Upper lobe of right lung (tissue), 1 donor: ENCODE measurements around the gene MRPL37. TPM values are rescaled to one million over a fixed set of nuclear protein-coding genes. Genes with fewer than 3 reads are reported as not detected.
"Not testable (repeated sequence)": the region's sequence is repeated elsewhere in the genome, so short reads cannot be mapped to it uniquely, and the experiment has no call there.

Experiments
- ATAC-seq: fragments of 200-7000 bp; cut with Tn5 transposase; one replicate; pipeline ENCODE4 v1.9.1; 2020; ENCODE audit warnings: mild to moderate bottlenecking, moderate library complexity
- DNase-seq: peaks from one replicate; pipeline ENCODE4 v3.0.0-alpha.2; 2020
- H3K27ac ChIP-seq: fragments of 200-600 bp; one replicate; pipeline ENCODE4 v1.8.0; 2022
- H3K27me3 ChIP-seq: fragments of 200-600 bp; one replicate; pipeline ENCODE4 v1.8.0; 2022; ENCODE audit warnings: mild to moderate bottlenecking
- H3K36me3 ChIP-seq: fragments of 200-600 bp; one replicate; pipeline ENCODE4 v1.8.0; 2022
- H3K4me1 ChIP-seq: fragments of 200-600 bp; one replicate; pipeline ENCODE4 v1.8.0; 2022
- H3K4me3 ChIP-seq: fragments of 200-600 bp; one replicate; pipeline ENCODE4 v1.8.0; 2022; ENCODE audit warnings: mild to moderate bottlenecking
- H3K9me3 ChIP-seq: fragments of 200-600 bp; one replicate; pipeline ENCODE4 v1.8.0; 2022
- intact Hi-C: fragments of 100-400 bp; cut with DNase I; formaldehyde crosslinking; loops from one replicate; pipeline ENCODE4 v1.11.0; 2022
- total RNA-seq: library from RNA; stranded (reverse); fragmentation: NEBNext Ultra II Directional; extraction: Animal tissue kit (Norgen Biotek cat#: 25700); gene quantifications from one replicate; pipeline ENCODE4 v1.2.1, GENCODE V29; 2021
- TF ChIP-seq, protein P1 (sequence below): fragments of 200-600 bp; IDR thresholded peaks from one replicate; pipeline ENCODE4 v1.8.0; 2022; ENCODE audit warnings: antibody characterized with exemption
- donor health status: DM: no; HTN: yes; CAD: no; lungs with severe emphysema.

MRPL37 gene
- total RNA-seq, 1 donor from 2014 or later, result 41.9 TPM

DNA sequence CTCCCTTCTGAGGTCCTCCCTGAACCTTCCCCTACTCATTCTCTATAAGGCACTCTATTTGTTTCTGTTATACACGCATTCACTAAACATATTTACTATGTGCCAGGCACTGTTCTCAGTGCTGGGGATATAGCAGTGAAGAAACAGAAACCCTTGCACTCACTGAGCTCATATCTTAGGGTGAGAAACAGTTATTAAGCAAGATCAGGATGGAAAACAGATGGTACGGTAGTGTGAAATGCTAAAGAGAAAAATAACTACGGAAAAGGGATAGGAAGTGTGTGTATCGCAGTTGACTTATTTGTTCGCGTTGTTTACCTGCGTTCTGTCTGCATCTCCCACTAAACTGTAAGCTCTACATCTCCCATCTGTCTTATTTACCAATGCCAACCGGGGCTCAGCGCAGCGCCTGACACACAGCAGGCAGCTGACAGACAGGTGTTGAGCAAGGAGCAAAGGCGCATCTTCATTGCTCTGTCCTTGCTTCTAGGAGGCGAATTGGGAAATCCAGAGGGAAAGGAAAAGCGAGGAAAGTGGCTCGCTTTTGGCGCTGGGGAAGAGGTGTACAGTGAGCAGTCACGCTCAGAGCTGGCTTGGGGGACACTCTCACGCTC, 709 bp upstream of the MRPL37 start:
- H3K4me1 ChIP-seq, result peaks cover 18% of the 10 kb centered on the region
- H3K27ac ChIP-seq, result peak overlapping the region; percentile 79
- intact Hi-C loops, result no loop called here
- peaks cover 31% of the 10 kb centered on the region for H3K36me3 ChIP-seq
- H3K27me3 ChIP-seq, result no peaks in the 10 kb centered on the region
- TF ChIP-seq, protein P1, sequence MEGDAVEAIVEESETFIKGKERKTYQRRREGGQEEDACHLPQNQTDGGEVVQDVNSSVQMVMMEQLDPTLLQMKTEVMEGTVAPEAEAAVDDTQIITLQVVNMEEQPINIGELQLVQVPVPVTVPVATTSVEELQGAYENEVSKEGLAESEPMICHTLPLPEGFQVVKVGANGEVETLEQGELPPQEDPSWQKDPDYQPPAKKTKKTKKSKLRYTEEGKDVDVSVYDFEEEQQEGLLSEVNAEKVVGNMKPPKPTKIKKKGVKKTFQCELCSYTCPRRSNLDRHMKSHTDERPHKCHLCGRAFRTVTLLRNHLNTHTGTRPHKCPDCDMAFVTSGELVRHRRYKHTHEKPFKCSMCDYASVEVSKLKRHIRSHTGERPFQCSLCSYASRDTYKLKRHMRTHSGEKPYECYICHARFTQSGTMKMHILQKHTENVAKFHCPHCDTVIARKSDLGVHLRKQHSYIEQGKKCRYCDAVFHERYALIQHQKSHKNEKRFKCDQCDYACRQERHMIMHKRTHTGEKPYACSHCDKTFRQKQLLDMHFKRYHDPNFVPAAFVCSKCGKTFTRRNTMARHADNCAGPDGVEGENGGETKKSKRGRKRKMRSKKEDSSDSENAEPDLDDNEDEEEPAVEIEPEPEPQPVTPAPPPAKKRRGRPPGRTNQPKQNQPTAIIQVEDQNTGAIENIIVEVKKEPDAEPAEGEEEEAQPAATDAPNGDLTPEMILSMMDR, result no peak
- no peaks in the 10 kb centered on the region for H3K9me3 ChIP-seq
- ATAC-seq (no peak), DNase-seq (no peak)
- peak overlapping the region; percentile 86 for H3K4me3 ChIP-seq

DNA sequence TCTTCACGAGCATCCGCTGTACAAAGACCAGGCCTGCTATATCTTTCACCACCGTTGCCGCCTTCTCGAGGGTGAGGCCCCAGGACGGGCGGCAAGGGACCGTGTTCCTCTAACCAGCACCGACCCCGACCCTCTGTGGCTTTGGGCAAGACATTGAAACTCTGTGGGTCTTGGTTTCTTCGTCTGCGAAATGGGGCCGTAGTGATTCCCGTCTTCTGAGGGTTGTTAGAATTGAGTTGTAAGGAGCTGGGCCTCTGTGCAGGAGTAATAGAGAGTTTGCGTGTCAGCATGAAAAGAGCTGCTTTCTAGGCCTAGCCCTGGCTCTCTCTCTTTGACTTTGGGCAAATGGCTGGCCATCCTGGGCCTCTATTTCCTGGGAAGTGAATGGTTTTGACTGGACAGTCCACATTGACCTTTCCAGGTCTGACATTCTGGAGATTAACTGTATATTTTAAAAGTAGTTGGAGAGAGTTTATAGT, 591 bp downstream of the MRPL37 start:
- H3K9me3 ChIP-seq, result no peaks in the 10 kb centered on the region
- DNase-seq (no peak), ATAC-seq (peak; percentile 9)
- intact Hi-C loops, result no loop called here
- no peaks in the 10 kb centered on the region for H3K27me3 ChIP-seq
- peak overlapping the region; percentile 86 for H3K4me3 ChIP-seq
- TF ChIP-seq, protein P1, result no peak
- H3K36me3 ChIP-seq, result peaks cover 31% of the 10 kb centered on the region
- H3K4me1 ChIP-seq, result peaks cover 18% of the 10 kb centered on the region
- peak overlapping the region; percentile 79 for H3K27ac ChIP-seq

DNA sequence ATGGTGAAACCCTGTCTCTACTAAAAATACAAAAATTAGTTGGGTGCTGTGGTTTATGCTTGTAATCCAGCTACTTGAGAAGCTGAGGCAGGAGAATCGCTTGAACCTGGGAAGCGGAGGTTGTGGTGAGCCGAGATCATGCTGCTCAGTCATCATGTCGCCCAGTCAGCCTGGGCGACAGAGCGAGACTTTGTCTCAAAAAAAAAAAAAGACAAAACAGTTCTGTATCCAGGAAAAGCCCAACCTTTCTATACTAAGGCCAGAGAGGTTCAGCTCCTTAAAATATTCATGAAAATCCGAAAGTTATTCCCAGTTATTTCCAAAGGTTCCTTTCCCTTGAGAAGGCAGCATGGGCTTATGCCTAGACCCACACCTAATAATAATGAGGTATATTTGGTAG, 4.2 kb downstream of the MRPL37 start:
- peaks cover 15% of the 10 kb centered on the region for H3K4me1 ChIP-seq
- no peak overlapping the region for H3K4me3 ChIP-seq
- intact Hi-C loops, result no loop called here
- DNase-seq (no peak), ATAC-seq (no peak)
- no peaks in the 10 kb centered on the region for H3K9me3 ChIP-seq
- H3K36me3 ChIP-seq, result peaks cover 56% of the 10 kb centered on the region
- TF ChIP-seq, protein P1, result no peak
- H3K27me3 ChIP-seq, result no peaks in the 10 kb centered on the region
- H3K27ac ChIP-seq, result no peak overlapping the region

DNA sequence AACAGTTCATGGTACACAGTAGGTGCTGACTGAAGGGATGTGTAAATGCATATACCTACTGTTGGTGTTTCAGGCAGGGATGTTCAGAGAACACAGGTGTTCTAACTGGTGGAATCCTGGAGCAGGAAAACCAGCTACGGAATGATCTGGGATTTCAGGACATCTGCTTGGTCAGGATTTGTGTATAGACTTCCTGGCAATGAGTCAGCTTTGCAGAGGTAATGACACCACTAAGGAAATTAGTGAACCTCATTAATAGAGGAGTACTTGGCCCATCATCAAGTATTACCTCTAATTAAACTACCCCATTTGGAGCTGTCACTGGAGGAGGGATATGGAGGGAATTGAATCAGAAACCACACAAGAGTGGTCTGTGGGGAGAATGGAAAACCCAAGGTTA, 7.3 kb downstream of the MRPL37 start:
- Histone ChIP-seq H3K36me3 (peaks cover 87% of the 10 kb centered on the region), H3K9me3 (no peaks in the 10 kb centered on the region), H3K27ac (no peak overlapping the region), H3K27me3 (no peaks in the 10 kb centered on the region), H3K4me1 (no peaks in the 10 kb centered on the region), H3K4me3 (no peak overlapping the region)
- no peak for DNase-seq
- intact Hi-C loops, result no loop called here
- TF ChIP-seq, protein P1, result no peak
- ATAC-seq, result no peak

DNA sequence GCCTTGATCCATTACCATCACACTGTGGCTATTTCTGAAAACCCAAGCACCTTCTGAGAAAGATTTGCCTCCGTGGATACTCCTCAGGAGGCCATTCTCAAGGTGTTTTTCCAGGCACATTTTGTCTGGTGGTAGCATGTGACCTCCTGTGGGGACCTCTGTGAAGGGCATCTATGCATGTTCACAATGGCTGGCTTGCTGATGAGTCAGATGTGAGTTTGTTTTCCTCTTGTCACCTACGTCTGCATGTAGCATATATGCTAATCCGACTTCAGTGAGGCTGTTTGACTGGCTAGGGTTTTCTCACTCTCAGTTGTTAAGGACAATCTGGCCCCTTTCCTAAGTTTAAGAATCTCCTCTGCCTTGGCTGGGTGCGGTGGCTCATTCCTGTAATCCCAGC, 7.9 kb downstream of the MRPL37 start:
- peaks cover 88% of the 10 kb centered on the region for H3K36me3 ChIP-seq
- not testable (repeated sequence) for H3K27me3 ChIP-seq, ATAC-seq

DNA sequence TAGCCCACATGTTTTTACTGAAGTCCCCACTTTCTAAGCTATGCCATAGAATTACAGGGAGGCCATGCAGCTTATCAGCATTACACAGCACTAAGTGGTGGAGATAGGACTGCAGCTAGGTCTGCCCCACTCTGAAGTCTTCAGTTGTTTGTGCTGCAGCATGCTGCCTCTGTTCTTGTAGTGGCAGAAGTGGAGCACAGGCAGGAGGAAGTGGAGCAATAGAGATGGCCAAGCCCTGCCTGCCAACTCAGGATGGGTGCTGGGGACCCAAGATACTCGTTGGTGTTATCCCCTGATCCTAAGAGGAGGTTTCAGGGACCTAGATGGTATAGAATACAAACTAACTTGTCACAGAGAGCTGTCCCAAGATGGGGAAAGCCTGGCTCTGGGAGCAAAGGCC, 12.9 kb downstream of the MRPL37 start:
- H3K4me1 ChIP-seq, result no peaks in the 10 kb centered on the region
- H3K36me3 ChIP-seq, result peaks cover 97% of the 10 kb centered on the region
- no peaks in the 10 kb centered on the region for H3K27me3 ChIP-seq
- H3K9me3 ChIP-seq, result no peaks in the 10 kb centered on the region
- TF ChIP-seq, protein P1, result no peak
- no peak for DNase-seq
- H3K4me3 ChIP-seq, result no peak overlapping the region
- intact Hi-C loops, result no loop called here
- no peak for ATAC-seq
- no peak overlapping the region for H3K27ac ChIP-seq

More for the DNA sequence above, 7.9 kb downstream of the MRPL37 start:
- H3K9me3 ChIP-seq, H3K27ac ChIP-seq, H3K4me3 ChIP-seq, intact Hi-C loops, H3K4me1 ChIP-seq, DNase-seq: not testable (repeated sequence)
